Measurements from ENCODE around the gene PLOD3. TPM values are rescaled to one million over a fixed set of nuclear protein-coding genes. Genes with fewer than 3 reads are reported as not detected.

The PLOD3 gene
- total RNA-seq, 1 experiment from 2014 or later = 74.5 TPM

GRCh38 chr7:101212014-101212413, 5.4 kb downstream of the PLOD3 start:
- H2BK120ac ChIP-seq (ENCODE audit: low read depth, low read length, poor library complexity, severe bottlenecking) = no peak overlapping the region
- H3K4me3 Mint-ChIP-seq = no peak overlapping the region
- H3K23me2 ChIP-seq (ENCODE audit: insufficient read length, low read depth, low read length, poor library complexity, severe bottlenecking) = peaks cover 3% of the 10 kb centered on the region
- H3K27me3 ChIP-seq (ENCODE audit: insufficient read depth, low read length) = no peaks in the 10 kb centered on the region
- H2BK5ac ChIP-seq (ENCODE audit: insufficient read length, low read length) = no peak overlapping the region
- no peak overlapping the region for H2AFZ ChIP-seq (ENCODE audit: low read length)
- H3K9me3 Mint-ChIP-seq = no peaks in the 10 kb centered on the region
- no peak overlapping the region for H4K8ac ChIP-seq (replicated peaks; ENCODE audit: insufficient read length, low read depth, low read length)
- no peak overlapping the region for H3K18ac ChIP-seq (ENCODE audit: insufficient read length, low read depth, low read length)
- TF ChIP-seq CTCF (conservative IDR thresholded peaks at IDR 0.05) = no peak; the same call in 2 of the 3 replicates
- H3T11ph ChIP-seq (ENCODE audit: low read length) = no peak overlapping the region
- no peak for DNase-seq
- no CpG with 5 or more reads among the region's 8 CpGs for WGBS (ENCODE audit: extremely low coverage, insufficient read length, low lambda C conversion rate)
- no peak overlapping the region for H4K5ac ChIP-seq (ENCODE audit: insufficient read length, low read depth, low read length)
- H3K56ac ChIP-seq (ENCODE audit: insufficient read length, low read depth, low read length) = no peak overlapping the region
- no peak overlapping the region for H2BK12ac ChIP-seq (ENCODE audit: insufficient read length, low read depth, low read length)
- H3K27ac Mint-ChIP-seq = no peak overlapping the region
- no peaks in the 10 kb centered on the region for H3K27me3 Mint-ChIP-seq (ENCODE audit: low read depth)
- H2AK5ac ChIP-seq (ENCODE audit: insufficient read length, low read length) = no peak overlapping the region
- H4K20me1 ChIP-seq (ENCODE audit: control insufficient read depth, insufficient read depth, insufficient read length) = no peaks in the 10 kb centered on the region
- no peak overlapping the region for H3K4ac ChIP-seq (ENCODE audit: low read depth, low read length)
- no peaks in the 10 kb centered on the region for H3K9me3 ChIP-seq (ENCODE audit: control insufficient read depth, low read depth, low read length)
- no peaks in the 10 kb centered on the region for H3K4me1 ChIP-seq (ENCODE audit: insufficient read depth, low read length)
- H4K91ac ChIP-seq (ENCODE audit: insufficient read length, low read depth, low read length) = no peak overlapping the region
- H3K79me2 ChIP-seq (ENCODE audit: insufficient read depth, low read length) = no peaks in the 10 kb centered on the region
- H2BK15ac ChIP-seq (ENCODE audit: low read depth, low read length) = no peak overlapping the region
- H3K36me3 Mint-ChIP-seq (ENCODE audit: insufficient read depth in 1 of 3, low read depth in 3 of 3) = peaks cover 11 to 53% (median 21%) of the 10 kb centered on the region in 3 experiments; a peak in 6 of 7 replicates
- no peak overlapping the region for H2BK20ac ChIP-seq (ENCODE audit: low read depth, low read length, poor library complexity, severe bottlenecking)
- H3K9ac ChIP-seq (ENCODE audit: extremely low read depth, insufficient read length, low read length) = no peak overlapping the region
- no peak overlapping the region for H3K14ac ChIP-seq (ENCODE audit: insufficient read depth, low read length)
- H3K23ac ChIP-seq (ENCODE audit: insufficient read length, low read depth, low read length) = no peak overlapping the region
- no peak overlapping the region for H3K27ac ChIP-seq (ENCODE audit: insufficient read length, low read depth, low read length)
- H3K4me1 Mint-ChIP-seq = peaks cover 7 to 9% of the 10 kb centered on the region in 2 experiments
- H3K4me2 ChIP-seq (ENCODE audit: insufficient read depth, insufficient read length, low read length) = no peak overlapping the region
- H3K79me1 ChIP-seq (ENCODE audit: insufficient read depth, low read depth, low read length, poor library complexity, severe bottlenecking) = no peaks in the 10 kb centered on the region

All from H9 (cell line).